ENCODE results near the gene SPIN1. TPM values are rescaled to one million over a fixed set of nuclear protein-coding genes. Genes with fewer than 3 reads are reported as not detected.
A peak's percentile ranks its signal among the peaks of the same experiment; 100 is the strongest.
"Not testable (repeated sequence)": the region's sequence is repeated elsewhere in the genome, so short reads cannot be mapped to it uniquely, and the experiment has no call there.

The SPIN1 gene
- total RNA-seq, 1 experiment from 2014 or later = 76.9 TPM

DNA sequence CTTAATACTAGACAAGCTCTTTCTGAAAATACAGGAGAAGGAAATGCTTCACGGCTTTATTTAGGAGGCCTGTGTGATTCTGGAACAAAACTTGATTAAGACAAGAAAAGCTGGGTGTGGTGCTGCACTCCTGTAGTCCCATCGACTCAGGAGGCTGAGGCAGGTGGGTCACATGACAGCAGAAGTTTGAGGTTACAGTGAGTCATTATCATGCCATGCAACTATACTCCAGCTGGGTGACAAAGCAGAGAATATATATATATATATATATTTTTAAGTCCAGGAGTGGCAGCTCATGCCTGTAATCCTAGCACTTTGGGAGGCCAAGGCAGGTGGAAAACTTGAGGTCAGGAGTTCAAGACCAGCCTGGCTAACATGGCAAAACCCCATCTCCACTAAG lies 33.1 kb upstream of the SPIN1 start:
- H3K36me3 ChIP-seq (ENCODE audit: control insufficient read depth, insufficient read depth, low read length) = no peaks in the 10 kb centered on the region
- H3K4me3 ChIP-seq (ENCODE audit: low read depth in 2 of 2, low read length in 2 of 2) = no peak overlapping the region
- no peak for TF ChIP-seq SIN3A (IDR thresholded peaks at IDR 0.05; ENCODE audit: borderline replicate concordance, insufficient read depth, low read depth, low read length)
- TF ChIP-seq, protein P1, sequence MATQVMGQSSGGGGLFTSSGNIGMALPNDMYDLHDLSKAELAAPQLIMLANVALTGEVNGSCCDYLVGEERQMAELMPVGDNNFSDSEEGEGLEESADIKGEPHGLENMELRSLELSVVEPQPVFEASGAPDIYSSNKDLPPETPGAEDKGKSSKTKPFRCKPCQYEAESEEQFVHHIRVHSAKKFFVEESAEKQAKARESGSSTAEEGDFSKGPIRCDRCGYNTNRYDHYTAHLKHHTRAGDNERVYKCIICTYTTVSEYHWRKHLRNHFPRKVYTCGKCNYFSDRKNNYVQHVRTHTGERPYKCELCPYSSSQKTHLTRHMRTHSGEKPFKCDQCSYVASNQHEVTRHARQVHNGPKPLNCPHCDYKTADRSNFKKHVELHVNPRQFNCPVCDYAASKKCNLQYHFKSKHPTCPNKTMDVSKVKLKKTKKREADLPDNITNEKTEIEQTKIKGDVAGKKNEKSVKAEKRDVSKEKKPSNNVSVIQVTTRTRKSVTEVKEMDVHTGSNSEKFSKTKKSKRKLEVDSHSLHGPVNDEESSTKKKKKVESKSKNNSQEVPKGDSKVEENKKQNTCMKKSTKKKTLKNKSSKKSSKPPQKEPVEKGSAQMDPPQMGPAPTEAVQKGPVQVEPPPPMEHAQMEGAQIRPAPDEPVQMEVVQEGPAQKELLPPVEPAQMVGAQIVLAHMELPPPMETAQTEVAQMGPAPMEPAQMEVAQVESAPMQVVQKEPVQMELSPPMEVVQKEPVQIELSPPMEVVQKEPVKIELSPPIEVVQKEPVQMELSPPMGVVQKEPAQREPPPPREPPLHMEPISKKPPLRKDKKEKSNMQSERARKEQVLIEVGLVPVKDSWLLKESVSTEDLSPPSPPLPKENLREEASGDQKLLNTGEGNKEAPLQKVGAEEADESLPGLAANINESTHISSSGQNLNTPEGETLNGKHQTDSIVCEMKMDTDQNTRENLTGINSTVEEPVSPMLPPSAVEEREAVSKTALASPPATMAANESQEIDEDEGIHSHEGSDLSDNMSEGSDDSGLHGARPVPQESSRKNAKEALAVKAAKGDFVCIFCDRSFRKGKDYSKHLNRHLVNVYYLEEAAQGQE (IDR thresholded peaks at IDR 0.05; ENCODE audit: insufficient read depth in 1 of 2, low read depth in 2 of 2, low read length in 1 of 2) = no peak
- no peak for TF ChIP-seq TCF7L2 (IDR thresholded peaks at IDR 0.05; ENCODE audit: low read depth, low read length)
- TF ChIP-seq POLR2AphosphoS5 (IDR thresholded peaks at IDR 0.05; ENCODE audit: low read depth, low read length) = no peak
- no peak for TF ChIP-seq CTCF (IDR thresholded peaks at IDR 0.05)
- POLR2A ChIA-PET = no interaction called here
- no TSS peak for BruUV-seq (replicated peaks)
- peak; percentile 8 for DNase-seq (ENCODE audit: low read depth, low spot score)
- no peak for ATAC-seq
- in situ Hi-C loops (cut with HindIII; ENCODE audit: low pct_unique_long_range_greater_than_20kb, low sequenced_read_pairs) = no loop called here
- no peaks in the 10 kb centered on the region for H3K4me1 ChIP-seq (ENCODE audit: control insufficient read depth, insufficient read depth, low read length)
- no peak overlapping the region for H3K27ac ChIP-seq (ENCODE audit: low read length)
- intact Hi-C loops (cut with micrococcal nuclease; ENCODE audit: unreplicated experiment) = no loop called here
- H3K27me3 ChIP-seq (ENCODE audit: control insufficient read depth, insufficient read depth, low read length) = no peaks in the 10 kb centered on the region
- CTCF ChIA-PET = no interaction called here
- H3K9me3 ChIP-seq (ENCODE audit: control insufficient read depth, insufficient read depth, low read depth, low read length) = no peaks in the 10 kb centered on the region

- H3K4me3 ChIP-seq (ENCODE audit: low read depth in 2 of 2, low read length in 2 of 2); BruUV-seq (replicated peaks); intact Hi-C loops (cut with micrococcal nuclease; ENCODE audit: unreplicated experiment); CTCF ChIA-PET; H3K27me3 ChIP-seq (ENCODE audit: control insufficient read depth, insufficient read depth, low read length); H3K36me3 ChIP-seq (ENCODE audit: control insufficient read depth, insufficient read depth, low read length); DNase-seq (ENCODE audit: low read depth, low spot score); ATAC-seq; H3K27ac ChIP-seq (ENCODE audit: low read length); H3K4me1 ChIP-seq (ENCODE audit: control insufficient read depth, insufficient read depth, low read length); H3K9me3 ChIP-seq (ENCODE audit: control insufficient read depth, insufficient read depth, low read depth, low read length); POLR2A ChIA-PET; in situ Hi-C loops (cut with HindIII; ENCODE audit: low pct_unique_long_range_greater_than_20kb, low sequenced_read_pairs): not testable (repeated sequence)
These were observed 31.0 kb upstream of the SPIN1 start for GRCh38 chr9:88357250-88357649.

DNA sequence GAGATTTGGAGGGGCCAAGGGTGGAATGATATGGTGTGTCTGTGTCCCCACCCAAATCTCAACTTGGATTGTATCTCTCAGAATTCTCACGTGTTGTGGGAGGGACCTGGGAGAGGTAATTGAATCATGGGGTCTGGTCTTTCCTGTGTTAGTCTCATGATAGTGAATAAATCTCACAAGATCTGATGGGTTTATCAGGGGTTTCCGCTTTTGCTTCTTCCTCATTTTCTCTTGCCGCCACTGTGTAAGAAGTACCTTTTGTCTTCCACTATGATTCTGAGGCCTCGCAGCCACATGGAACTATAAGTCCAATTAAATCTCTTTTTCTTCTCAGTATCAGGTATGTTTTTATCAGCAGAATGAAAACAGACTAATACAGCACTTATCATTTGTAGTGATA lies 29.5 kb upstream of the SPIN1 start:
- no peak for ATAC-seq
- no peaks in the 10 kb centered on the region for H3K9me3 ChIP-seq (ENCODE audit: control insufficient read depth, insufficient read depth, low read depth, low read length)
- DNase-seq (ENCODE audit: low read depth, low spot score) = no peak
- H3K36me3 ChIP-seq (ENCODE audit: control insufficient read depth, insufficient read depth, low read length) = no peaks in the 10 kb centered on the region
- BruUV-seq (replicated peaks) = no TSS peak
- no peaks in the 10 kb centered on the region for H3K27me3 ChIP-seq (ENCODE audit: control insufficient read depth, insufficient read depth, low read length)
- no peak overlapping the region for H3K4me3 ChIP-seq (ENCODE audit: low read depth in 2 of 2, low read length in 2 of 2)
- intact Hi-C loops (cut with micrococcal nuclease; ENCODE audit: unreplicated experiment) = no loop called here
- ChIA-PET POLR2A (no interaction called here), CTCF (no interaction called here)
- no peaks in the 10 kb centered on the region for H3K4me1 ChIP-seq (ENCODE audit: control insufficient read depth, insufficient read depth, low read length)
- in situ Hi-C loops (cut with HindIII; ENCODE audit: low pct_unique_long_range_greater_than_20kb, low sequenced_read_pairs) = no loop called here
- TF ChIP-seq TCF7L2 (IDR thresholded peaks at IDR 0.05; ENCODE audit: low read depth, low read length) (no peak), SIN3A (IDR thresholded peaks at IDR 0.05; ENCODE audit: borderline replicate concordance, insufficient read depth, low read depth, low read length) (no peak), CTCF (IDR thresholded peaks at IDR 0.05) (no peak), POLR2AphosphoS5 (IDR thresholded peaks at IDR 0.05; ENCODE audit: low read depth, low read length) (no peak)
- TF ChIP-seq, protein P1 (IDR thresholded peaks at IDR 0.05; ENCODE audit: insufficient read depth in 1 of 2, low read depth in 2 of 2, low read length in 1 of 2) = no peak
- no peak overlapping the region for H3K27ac ChIP-seq (ENCODE audit: low read length)
